ENCODE measurements around the gene JAKMIP1.
"Not testable (repeated sequence)": the region's sequence is repeated elsewhere in the genome, so short reads cannot be mapped to it uniquely, and the experiment has no call there.

The JAKMIP1 gene

DNA sequence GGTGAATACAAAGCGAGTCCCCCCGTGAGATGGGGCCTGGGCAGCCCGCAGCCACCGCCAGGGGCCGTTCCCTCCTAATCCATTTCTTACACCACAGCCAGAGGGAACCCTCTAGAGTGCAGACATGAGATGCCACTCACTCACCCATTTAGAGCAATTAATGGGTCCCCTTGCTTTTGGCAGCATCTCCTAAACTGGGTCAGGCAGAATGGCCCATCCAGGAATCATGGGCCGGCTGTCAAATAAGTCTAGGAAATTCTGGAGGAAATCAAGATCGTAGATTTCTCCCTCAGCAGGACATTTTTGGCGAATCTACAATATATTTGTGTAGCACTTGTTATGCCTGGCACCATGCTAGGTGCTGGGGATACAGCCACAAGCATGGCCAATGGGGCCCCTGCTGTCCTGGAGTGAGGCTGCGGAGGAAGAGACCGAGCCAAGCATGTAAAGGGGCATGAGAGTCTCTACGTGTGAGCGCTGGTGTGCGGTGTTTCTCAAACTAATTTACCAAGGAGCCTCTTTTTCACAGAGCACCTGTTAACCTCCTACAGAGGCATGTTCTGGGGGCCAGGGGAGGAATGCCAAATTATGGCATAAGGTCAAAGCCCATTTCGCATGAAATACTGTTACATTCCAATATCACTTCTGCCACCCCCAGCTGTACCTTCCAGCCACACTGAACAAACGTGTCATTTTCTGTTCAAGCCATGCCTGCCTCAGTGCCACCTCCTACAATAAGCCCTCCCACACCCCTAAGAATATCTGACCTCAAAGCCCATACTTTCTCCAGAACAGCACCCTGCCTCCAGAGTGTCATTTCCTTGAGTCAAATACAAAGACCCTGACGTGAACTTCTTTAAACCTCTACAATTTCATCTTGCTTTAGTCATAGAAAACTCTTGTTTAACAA is 28.1 kb upstream of the JAKMIP1 start:
- no peak for DNase-seq

DNA sequence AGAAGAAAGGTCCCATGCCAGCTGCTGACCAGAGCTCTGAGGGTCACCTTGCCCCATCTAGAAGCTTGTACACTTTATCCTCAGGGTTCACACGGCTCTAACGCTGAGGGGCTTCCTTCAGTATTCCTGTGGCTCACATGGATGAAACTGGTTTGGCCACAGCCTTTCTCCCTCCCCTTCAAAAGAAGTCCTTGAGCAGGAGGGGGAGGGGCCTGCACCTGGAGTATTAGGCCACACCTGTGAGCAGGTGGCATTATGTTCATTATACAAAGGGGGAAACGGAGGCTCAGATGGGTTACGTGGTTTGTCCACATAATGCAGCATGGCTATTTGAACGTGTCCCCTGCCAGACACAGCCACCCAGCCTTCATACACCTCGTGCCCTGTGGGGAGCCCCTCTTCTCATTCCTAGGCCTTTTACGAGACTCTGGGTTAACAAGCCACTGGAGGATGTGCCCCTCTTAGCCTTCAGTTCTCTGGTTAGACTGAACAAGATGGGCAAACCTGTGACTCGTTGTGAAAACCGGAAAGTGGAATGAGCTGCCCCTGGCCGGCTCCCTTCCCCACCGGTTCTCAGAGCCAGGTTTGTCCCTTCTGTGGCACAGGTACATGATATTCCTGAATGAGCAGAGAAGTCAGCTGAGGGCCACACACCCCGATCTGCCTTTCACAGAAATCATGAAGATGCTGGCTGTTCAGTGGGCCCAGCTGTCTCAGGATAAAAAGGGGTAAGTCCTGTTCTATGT is 27.2 kb upstream of the JAKMIP1 start:
- DNase-seq, result no peak

DNA sequence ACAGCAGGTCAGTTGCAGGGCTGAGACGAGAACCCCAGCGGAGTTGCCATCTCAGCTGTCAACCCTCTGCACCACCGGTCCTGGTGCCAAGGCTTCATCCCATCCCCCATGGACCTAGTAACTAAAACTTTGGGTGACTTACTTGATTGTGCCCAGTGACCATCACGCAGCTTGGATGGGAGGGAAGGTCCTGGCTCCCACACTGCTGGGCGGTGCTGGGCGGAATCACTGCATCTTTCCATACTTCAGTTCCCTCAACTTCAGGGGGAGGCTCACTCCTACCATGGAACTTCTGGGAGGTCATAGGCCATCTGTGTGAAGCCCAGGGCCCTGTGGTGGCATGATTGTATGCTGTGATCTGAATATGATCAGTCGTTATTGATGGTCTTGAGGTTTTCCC is 26.2 kb upstream of the JAKMIP1 start:
- no peak for DNase-seq

DNA sequence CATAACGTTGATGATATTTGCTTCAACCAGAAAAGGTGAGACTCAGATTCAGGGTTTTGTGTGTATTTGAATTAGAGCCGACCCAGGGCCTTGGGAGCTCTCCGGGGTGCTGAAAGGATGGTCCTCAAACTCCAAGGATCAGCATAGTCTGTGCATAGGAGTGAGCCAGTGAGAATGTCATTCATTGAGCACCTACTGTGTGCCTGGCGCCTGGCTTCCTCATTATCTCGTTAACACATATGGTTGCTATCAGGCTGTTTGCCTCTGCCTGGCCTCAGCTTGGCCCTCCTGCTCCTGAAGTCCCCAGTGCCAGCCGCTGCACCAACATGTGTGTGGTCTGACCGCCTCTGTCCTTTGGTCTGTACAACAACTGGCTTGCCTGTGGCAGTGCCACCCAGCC is 25.1 kb upstream of the JAKMIP1 start:
- DNase-seq, result no peak

DNA sequence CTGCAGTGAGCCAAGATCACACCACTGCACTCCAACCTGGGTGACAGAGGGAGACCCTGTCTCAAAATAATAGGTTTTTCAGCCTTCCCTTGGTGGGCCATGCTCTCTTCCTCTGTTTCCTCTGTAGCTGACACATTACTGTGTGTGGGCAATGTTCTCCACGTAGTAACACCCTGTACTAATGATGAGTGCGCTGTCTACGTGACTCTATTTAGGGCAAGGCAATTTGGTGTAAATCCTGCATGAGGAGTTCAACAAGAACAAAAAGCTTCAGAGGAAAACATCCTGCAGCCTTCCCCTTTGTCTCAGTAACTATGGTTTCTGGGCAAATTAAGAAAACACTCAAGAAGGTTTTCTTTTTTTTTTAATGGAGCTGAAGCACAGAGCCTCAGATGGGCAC is 24.4 kb upstream of the JAKMIP1 start:
- DNase-seq, result no peak

DNA sequence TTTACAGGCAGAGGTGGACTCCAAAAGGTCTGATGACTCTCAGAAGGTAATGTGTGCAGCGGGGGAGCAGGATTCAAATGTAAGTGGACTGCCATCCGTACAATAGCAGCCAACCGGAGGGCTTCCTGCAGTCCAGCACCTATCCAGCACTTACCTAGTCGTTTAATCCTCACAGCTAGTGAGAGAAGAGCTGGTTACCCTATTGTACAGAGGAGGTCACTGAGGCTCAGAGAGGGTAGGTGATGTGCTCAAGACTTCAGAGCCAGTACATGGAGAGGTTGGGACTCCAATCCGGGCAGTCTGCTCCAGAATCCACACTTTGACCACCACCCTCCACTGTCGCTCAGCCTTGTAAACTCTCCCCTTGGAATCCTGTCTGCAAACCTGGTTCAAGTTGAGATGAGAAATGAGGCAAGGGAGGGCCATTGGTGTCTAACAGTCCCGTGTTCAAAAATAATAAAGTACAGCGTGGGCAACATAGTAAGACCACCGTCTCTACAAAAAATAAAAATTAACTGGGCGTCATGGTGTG is 22.5 kb upstream of the JAKMIP1 start:
- DNase-seq, result no peak

DNA sequence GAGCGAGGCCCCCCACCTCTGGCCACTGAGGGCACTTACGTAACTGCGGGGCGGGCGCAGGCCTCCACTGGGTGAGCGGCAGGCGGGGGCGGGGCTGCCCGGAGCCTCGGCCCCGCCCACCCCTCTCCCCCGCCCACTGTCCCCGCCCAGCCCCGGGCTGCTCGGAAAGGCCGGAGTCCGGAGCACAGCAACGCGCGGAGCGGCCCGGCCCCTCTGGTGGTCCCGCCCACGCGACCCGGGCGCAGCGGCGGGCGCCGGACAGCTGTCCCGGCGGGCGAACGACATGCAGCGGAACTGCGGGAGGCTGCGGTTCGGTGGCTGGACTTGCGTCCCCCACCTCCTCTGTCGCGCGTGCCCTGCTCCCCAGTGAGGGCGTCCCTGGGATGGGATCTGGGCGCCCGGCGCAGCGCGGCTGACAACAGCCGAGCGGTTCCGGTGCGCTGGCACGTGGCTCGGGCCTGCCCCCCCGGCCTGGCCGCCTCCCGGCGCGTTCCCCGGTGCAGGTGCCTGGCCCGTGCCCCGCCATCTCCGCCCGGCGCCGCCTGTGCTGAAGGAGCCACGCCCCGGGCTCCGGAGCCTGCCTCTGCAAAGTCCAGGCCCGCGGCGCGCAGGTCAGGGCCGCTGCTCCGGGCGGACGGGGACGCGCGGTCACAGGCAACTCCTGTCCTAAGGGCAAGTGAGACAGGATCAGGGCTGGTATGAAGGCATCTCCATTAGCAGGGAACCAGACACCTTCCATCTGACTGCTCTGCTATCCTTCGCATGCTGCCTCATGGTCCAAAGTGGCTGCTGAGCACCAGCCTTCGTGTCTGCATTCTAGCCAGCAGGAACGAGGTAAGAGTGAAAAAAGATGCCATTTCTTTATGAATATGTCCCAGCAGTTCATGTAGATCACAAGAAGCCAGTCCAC is 21.8 kb upstream of the JAKMIP1 start:
- no peak for DNase-seq

DNA sequence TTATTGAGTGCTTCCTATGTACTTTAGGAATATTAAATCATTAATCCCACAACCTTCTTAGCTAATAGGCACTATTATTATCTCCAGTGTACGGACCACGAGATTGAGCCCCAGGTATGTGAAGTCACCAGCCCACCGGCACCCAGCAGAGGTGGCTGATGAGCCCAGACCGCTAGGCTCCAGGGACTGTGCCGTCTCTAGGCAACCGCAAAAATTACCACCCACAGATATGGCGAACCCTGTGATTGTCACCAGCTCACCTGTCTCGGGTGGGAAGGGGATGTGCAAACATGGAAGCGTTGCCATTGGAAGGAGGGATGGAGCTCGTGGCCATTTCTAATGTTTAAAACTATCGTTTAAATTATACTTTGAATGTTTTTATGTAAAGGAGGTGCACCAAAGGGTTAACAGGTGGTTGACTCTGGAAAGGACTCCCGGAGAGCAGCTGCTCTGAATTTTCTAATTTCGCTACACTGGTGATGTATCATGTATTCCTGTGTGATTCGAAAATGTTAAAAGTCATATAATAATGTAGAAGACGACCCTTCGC is 21.0 kb upstream of the JAKMIP1 start:
- no peak for DNase-seq

DNA sequence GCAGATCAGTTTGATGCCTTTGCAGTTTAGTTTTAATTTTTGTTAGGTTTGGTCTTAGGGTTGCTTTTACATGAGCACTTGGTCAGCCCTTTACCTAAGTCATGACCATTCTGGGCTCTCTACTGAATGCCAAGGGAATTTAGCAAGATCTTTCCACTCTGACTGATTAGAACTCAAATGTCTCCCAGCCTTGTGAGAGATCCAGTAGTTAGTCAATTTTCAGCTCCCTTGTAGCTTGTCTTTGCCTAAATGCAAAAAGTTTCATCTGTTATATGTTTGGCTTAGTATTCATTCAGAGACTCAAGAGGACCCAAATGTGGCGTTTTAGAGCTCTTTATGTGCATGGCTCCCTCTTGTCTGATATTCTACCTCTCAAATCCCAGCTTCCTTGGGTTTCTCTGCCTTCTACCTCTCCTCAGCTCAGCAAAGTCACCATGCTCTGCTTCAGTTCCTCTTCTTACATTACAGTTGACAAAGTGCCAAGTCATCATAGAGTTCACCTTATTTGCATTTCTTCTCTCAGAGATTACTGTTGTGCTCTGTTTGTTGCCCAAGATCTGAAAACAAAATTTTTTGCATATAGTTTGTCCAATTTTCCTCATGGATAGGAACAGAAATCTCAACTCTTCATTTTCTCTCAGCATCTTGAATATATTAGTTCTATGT is 17.5 kb upstream of the JAKMIP1 start:
- DNase-seq, result no peak

DNA sequence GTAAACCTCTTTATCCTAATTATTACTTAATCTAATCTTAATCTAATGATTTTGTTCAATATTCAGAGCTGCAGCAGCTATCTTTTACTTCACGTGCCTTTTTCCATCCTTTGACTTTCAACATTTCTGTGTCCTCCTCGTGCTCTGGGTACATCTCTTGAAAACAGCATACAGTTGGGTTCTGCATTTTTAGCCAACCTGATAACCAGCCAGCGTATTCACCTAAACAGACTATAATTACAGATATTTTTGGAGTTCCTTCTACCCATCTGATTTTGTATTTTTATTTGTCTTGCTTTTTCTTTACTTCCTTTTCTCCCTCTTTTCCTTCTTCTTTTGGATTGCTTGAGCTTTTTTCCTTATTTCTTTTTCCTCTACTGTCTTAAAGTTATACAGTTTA is 16.2 kb upstream of the JAKMIP1 start:
- no peak for DNase-seq

DNA sequence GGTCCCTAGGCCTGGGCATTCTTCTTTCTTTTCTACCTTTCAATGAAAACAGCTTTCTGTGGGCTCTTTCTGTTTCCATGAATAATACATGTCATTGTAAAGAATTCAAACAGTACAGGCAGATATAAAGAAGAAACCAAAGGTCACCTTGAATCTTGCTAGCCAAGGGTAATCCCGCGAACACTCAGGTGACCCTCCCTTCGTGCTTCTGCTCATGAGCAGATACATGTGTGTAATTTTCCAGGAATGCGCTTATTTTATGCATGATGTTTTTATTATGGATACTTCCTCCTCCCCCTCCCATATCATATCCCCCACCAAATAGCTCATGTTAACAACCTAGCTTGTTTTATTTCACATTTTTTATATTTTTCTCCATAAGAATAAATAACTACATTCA is 9.6 kb upstream of the JAKMIP1 start:
- no peak for DNase-seq

DNA sequence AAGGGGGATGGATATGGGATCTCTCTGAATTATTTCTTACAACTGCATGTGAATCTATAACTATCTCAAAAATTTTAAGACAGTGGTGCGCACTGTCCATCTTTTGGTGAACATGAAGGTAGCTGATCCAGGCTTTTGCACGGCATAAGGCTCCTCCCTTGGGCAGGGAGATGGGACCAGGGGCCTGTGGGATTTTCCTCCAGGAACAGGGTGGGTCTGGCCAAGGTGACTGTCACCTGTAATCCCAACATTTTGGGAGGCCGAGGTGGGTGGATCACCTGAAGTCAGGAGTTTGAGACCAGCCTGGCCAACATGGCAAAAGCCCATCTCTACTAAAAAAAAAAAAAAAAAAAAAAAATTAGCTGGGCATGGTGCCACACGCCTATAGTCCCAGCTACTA is 8.9 kb upstream of the JAKMIP1 start:
- DNase-seq, result not testable (repeated sequence)

DNA sequence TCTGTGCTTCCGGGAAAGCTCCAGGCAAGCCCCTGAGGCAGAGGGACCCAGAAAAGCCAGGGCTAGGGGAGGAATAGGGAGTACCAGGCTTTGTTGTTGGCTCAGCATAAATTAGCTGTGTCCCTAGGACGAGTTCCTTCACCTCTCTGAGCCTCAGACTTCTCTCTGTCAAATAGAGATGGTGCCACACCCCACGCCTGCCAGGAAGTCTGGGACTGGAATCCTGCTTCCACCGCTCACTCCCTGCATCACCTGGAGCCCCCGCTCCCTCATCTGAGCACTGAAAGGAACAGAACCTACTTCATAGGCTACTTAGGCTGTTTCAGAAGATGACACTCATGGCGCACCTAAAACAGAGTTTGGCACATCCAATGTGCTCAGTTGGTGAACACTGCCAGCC is 8.1 kb upstream of the JAKMIP1 start:
- DNase-seq, result no peak

DNA sequence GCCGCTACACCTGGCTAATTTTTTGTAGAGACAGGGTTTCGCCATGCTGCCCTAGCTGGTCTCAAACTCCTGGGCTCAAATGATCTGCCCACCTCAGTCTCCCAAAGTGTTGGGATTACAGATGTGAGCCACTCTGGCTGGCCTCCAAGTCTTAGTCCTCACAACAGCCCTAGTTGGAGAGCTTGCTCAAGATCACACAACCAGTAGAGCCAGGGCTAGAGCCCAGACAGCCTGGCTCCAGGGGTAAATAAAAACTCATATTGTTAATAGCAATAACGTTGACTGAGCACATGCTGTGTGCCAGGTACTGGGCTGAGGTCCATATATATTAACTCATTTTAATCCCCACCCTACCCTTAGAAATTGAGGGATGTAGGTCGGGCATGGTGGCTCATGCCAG is 7.3 kb upstream of the JAKMIP1 start:
- no peak for DNase-seq

DNA sequence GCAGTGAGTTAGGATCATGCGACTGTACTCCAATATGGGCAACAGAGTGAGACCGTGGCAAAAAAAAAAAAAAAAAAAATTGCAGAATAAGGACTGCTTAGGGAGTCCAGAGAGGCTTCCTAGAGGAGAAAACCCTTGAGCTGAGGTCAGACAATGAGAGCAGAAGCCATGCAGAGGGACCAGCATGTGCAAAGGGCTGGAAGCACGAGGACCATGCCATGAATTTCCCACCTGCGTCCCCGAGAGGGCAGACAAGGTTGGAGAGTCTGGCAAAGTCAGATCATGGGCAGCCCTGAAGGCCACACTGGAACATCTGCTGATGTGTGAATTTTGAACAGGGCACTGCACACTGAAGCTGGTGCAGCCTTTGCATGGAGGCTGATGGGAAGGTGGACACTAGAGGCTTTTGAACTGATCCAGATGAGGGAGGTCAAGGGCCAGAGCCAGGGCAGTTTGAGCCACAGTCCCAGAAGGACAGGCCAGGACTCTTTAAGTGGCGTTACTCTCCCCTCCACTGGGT is 6.5 kb upstream of the JAKMIP1 start:
- DNase-seq, result no peak

DNA sequence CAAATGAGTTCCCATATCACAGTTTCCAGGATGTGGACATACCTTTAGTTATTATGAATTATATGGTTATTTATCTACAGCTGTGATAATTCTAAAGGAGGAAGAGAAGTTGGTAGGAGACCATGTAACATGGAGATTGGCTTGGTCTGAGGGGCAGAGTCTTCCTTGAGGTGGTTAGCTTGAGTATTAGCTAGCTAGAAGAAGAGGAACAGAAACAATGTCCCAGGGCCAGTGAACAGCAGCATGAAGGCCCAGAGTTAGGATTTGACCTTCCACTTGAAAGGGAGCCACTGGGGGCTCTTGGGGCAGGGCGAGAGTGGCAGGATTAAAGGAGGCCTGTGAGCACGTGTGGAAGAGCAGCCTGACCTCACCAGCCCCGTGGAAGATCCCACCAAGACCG is 5.6 kb upstream of the JAKMIP1 start:
- DNase-seq, result no peak

DNA sequence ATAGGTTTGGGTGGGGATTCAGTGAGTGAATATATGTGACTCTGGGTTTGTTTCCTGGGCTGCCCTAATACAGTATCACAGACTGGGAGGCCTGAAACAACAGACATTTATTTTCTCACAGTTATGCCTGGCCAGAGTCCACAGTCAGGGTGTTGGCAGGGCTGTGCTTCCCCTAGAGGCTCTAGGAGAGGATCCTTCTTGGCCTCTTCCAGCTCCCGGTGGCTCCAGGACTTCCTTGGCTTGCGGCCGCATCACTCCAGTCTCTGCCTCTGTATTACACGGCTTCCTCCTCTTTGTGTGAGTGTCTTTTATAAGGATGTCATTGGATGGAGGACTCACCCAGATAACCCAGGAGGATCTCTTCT is 5.2 kb upstream of the JAKMIP1 start:
- DNase-seq, result no peak

DNA sequence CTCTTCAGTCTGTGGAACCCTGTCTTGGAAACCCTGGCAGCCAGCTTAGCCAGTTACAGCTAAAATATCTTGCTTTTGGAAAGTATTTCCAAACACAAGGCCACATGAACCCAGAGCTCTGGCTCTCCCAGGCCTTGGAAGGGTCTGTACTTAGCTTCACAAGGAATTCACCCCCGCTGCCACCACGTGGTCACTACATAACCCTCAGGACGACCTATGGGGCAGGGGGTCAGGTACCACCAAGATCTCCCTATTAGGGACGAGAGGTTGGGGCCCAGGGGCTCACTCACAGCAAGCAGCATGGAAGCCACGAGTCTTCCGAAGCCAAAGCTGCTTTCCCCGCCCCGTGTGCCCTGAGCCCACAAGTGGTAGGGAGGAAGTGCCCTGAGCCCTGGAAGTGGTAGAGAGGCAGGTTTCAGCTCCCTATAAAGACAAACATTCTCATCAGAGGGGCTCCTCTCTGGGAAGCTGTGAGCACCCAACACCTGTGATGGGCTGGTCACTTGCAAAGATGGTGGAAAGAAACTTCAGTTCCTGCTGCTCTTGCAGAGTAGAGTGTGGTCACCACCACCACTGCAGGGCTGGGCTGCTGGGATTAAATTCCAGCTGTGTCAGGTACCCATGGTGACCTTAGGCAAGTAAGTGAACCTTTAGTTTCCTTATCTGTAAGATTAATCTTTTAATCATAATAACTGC is 4.7 kb upstream of the JAKMIP1 start:
- no peak for DNase-seq

DNA sequence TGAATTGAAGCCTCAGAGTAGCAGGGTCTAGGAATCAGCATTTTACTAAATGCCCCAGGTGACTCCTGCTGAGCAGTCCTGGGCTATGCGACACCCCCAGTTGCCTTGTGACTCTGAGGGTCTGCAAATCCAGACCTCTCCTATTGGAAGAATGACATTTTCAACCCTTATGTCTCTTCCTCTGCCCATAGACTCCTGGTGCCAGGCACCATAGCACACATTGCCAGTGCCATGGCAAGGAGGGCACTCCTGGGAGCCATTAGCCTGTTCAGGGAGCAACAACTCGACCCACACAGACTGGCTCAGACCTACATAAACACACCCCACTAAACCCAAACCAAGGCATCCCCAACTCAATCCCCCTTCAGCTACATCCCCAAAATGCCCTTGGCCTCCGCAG is 3.7 kb upstream of the JAKMIP1 start:
- DNase-seq, result no peak

DNA sequence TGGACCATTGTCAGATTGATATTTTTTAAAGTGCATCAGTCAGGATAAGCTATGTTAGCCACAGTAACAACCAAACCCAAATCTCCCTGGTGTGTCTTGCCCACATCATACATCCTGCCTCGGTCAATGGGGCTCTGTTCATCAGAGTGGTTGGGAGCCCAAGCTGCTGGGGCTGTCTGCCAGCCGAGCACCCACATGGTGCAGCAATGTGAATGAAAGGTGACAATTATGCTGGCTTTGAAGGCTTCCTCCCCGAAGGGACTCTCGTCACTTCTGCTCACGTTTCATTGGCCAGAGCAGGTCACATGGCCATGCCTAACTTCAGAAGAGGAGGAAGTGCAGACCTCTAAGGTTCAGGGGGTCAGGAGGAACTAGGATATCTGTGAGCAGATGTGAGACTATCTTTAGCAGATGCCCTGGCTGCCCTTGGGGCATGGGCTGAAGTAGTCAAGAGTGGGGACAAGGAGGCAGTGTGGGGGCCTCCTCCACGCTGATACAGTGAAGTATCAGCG is 1.3 kb upstream of the JAKMIP1 start:
- no peak for DNase-seq

DNA sequence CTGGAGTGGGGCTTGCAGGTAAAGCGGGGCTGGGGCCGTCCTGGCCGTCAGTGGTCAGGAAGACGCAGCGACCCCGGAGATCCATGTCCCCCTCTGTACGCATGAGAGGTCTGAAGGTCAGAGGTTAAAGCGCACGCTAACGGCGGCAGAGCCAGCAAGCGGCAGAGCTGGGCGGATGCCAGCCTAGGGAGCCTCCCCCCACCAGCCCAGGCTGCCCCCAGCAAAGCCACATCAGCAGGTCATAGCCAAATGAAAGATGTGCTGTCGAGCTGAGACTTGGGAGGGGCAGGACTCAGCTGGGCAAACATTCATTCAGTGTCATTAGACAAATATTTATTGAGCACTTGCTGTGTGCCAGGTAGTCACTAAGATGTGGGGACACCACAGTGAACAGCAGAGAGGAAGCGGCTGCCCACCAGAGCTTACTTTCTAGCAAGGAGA is 593 bp upstream of the JAKMIP1 start:
- no peak for DNase-seq
